ENCODE results near the gene NFIC.

Gene NFIC

GRCh38 chr19:3359015-3359918 is 7.1 kb upstream of the NFIC start:
- DNase-seq (ENCODE audit: low read depth in 2 of 2): peak in 1 of 2 donors; percentile 57

DNA sequence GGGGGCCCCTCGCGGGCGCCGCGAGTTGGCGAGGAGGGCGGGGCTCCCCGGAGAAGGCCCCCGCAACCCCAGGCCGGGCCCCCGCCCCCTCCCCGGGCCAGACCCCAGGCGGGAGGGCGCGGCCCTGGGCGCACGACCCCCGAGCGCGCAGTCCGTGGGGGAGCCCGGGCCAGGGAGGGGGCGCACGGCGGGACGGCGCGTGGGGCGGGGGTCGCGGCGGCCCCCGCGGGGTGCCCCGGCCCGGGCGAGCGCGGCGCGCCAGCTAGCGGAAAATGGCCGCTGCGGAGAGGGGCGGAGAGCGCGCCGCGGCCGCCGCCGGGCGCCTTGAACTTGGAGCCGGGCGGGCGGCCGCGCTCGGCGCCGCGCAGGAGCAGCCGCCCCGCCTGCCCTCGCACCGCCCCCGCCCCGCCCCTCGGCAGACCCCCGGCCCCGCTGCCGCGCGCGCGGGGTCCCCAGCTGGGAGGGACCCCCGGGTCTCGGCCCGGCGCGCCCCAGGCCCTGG is 6.4 kb upstream of the NFIC start:
- DNase-seq (ENCODE audit: low read depth in 2 of 2): no peak

GRCh38 chr19:3360421-3361383 is 5.7 kb upstream of the NFIC start:
- DNase-seq (ENCODE audit: low read depth in 2 of 2): peak; percentile 61 to 66

- no peak for DNase-seq (ENCODE audit: low read depth in 2 of 2)
Observed at GRCh38 chr19:3361384-3362216, 4.8 kb upstream of the NFIC start.

GRCh38 chr19:3362217-3362906 is 4.0 kb upstream of the NFIC start:
- DNase-seq (ENCODE audit: low read depth in 2 of 2): no peak

DNA sequence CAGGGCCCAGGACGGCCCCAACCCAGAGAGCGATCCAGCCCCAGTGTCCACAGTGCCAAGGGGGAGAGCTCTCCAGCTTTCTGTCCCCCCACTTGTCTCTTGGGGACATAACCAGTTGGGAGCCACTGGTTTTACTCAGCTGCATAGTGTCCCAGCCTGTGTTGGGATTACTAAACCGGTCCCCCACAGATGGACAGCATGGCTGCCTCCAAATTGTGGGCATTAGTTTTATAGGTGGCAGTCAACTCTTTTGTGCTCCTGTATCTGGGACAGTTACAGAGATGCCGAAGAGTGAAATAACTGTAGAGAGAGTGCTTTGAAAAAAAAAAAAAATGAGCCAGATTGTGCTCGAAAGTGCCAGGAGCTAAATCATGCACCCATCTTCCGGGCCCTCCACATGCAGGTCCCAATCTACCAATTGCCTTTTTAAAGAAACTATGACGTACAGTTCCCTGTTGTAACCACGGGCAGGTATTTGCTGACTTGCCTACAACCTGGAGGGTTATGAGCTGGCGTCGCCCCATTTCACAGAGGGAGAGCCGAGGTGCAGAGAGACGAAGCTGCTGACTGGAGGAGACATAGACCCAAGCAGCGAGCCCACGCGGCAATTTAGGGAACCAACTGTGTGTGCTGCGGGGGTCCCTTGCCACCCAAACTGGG is 2.4 kb upstream of the NFIC start:
- no peak for DNase-seq (ENCODE audit: low read depth in 2 of 2)

DNA sequence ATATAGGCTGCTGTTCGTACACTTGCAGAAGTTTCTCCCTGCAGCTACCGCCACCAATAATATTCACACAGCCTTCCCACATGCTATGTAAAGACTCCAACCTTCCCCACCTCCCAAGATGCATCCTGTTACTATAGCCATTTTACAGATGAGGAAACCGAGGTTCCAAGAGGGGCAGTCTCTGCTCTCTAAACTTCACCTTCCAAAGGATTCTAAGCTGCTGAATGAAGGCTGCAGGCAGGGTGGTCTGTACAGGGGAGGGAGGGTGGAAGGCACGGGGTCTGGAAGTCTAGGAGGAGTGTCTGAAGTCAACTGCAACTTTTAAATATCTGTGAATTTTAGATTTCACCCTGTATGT is 1.9 kb upstream of the NFIC start:
- DNase-seq (ENCODE audit: low read depth in 2 of 2): no peak

DNA sequence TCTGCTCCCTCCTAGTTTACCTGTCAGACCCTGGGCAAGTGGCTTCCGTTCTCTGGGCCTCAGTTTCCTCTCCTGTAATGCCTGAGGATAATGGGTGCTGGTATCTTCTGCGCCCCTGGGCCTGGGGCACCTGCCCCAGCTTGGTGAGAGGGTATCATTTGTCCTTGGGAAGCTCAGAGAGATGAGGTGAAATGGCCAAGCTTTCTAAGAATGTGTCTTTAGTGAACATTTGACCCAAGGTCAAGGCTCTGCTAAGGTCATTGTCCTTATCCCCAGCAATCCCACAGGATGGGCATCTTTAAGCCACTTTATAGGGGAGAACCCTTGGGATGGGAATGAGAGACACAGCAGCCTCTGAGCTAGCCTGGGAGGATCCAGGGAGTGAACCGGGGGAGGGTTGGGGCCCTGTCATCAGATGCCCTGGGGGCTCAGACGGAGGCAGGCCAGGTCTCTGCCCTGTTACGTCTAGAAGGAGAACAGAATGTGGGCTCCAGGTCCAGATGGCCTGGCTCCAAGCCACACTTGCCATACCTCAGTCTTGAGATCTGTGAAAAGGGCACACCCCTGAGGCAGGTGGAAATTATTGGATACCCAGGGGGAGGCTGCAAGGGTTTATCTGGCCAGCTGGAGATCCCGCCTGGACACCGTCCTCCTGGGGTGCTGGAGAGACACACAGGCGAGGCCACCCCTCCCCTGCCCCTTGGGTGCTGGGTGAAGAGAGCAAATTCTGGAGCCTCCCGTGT is 1.1 kb upstream of the NFIC start:
- no peak for DNase-seq (ENCODE audit: low read depth in 2 of 2)

DNA sequence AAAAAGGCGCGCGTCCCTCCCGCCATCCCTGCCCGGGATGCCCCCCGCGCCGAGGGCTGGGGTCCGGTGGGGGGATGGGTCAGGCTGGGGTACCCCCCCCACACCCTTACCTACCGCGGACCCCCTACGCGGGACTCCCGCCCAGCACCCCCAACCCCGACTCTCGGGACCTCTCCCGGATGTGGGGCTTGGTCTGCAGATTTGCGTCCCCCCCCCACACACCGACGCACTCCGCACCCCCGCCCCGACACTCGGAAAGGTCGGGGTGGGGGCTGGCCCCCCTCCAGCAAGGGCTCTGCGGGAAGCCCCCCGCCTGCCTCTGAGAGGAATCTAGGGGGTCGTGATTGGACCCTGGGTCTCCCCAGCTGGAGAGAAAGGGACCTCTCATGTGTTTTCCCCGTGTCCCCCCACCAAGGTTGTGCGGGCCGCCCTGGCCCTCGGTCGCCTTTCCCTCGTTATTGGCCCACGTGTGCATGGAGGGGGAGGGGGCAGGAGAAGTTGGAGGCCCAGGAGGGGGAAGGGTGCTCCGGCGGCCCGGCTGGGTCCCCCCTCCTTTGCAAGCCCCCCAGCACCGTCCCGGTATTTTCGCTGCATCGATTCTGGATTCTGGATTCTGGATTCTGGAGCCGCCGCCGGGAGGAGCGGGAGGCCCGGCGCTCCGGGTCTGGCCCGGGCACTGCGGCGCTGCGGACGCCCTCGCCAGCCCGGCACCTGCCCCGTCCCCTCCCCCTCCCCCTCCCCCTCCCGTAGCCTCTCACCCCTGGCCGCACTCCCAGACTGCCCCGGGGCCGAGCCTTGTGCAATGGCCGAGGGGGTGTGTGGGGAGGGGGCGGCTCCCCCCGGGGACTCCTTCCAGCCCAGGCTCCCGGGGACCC is 607 bp downstream of the NFIC start:
- no peak for DNase-seq (ENCODE audit: low read depth in 2 of 2)

DNA sequence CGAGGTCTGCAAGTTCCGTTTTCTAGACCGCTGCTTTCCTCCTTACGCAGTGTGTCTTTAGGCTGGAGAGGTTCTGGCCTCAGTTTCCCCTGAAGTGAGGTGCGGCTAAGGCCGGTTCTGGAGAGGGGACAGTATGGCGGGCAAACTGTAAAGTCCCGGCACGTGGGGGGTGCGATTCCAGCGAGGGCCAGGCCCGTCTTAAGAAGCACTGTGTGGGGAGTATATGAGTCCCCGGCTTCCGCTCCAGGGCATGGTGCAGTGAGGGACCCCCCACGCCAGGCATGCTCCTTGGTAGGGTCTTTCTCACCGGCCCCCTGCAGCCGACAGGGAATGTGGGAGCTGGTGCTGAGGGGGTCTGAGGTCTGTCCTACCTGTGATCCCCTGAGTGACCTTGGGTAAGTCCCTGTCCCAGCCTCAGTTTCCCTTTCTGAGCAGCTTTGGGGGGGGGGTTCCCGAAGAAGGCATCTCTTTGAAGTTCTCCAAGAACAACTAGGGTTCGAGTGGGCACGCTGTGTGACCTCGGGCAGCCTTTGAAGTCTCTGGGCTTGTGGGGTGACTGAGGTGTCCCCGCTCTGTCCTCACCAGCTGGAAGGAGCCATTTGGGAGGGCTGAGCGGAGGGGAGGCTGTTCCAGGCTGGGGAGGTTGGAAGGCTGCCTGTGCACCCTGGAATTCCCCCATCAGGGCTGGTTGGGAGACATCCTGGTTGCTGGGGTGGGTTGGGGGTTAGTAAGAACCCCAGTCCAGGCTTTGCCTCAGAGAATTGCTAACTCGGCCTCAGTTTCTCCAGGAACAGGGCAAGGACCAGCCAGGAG is 1.5 kb downstream of the NFIC start:
- no peak for DNase-seq (ENCODE audit: low read depth in 2 of 2)

DNA sequence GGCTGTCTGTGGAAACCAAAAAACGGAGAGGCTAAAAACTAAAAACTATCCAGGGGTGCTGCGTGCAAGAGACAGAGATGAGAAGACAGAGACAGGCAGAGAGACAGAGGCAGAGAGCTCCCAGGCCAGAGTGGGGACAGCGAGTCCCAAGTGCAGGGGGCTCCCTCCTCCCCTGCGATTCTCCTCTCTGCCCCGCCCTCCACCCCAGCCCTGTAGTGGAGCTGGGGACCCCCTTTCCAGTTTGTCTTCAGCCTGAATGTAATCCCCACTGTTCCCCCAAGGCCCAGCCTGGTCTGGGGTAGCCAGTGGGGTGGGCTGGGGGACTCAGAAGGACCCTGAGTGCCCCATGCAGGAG is 2.0 kb downstream of the NFIC start:
- DNase-seq (ENCODE audit: low read depth in 2 of 2): no peak

DNA sequence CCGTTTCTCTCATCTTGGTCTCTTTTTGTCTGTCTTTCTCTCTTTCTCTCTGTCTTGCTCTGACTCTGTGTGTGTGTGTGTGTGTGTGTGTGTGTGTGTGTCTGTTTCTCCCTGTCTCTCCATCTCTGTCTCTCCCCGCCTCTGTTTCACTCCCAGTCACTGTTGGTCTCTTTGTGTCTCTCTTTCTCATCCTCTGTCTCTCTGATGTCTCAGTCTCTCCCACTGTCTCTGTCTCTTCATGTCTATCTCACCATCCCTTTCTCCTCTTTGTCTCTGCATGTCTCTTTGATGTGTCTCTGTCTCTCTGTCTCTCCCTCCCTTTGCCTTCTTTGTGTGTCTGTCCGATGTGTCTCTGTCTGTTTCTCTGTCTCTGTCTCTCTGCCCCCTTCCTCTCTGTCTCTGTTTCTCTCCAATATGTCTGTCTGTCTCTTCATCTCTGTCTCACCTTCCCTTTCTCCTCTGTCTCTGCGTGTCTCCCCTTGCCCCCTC is 2.5 kb downstream of the NFIC start:
- DNase-seq (ENCODE audit: low read depth in 2 of 2): no peak

- no peak for DNase-seq (ENCODE audit: low read depth in 2 of 2)
Observed at GRCh38 chr19:3369337-3370213, 3.2 kb downstream of the NFIC start.

DNA sequence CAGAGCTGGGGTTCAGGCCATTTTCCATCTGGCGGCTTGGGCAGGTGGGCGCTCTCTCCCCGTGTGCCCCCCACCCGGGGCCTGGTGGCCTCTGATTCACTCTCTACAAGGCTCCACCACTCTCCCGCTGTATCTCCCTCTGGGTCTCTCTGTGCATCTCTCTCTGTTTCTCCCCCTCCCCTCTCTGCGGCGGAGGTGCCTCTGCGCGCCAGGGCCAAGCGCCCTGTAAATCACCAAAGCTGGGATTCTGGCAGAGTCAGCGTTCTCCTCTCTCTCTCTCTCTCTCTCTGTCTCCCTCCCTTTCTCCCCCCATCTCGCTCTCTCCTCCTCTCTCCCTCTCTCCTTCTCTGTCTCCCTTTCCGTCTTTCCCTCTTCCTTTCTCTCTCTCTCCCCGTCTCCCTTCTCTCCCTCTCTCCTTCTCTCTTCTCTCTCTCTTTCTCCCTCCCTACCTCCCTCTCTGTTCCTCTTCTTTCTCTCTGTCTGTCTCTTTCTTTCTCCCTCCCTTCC is 3.9 kb downstream of the NFIC start:
- no peak for DNase-seq (ENCODE audit: low read depth in 2 of 2)

GRCh38 chr19:3370728-3371591 is 4.6 kb downstream of the NFIC start:
- DNase-seq (ENCODE audit: low read depth in 2 of 2): no peak

DNA sequence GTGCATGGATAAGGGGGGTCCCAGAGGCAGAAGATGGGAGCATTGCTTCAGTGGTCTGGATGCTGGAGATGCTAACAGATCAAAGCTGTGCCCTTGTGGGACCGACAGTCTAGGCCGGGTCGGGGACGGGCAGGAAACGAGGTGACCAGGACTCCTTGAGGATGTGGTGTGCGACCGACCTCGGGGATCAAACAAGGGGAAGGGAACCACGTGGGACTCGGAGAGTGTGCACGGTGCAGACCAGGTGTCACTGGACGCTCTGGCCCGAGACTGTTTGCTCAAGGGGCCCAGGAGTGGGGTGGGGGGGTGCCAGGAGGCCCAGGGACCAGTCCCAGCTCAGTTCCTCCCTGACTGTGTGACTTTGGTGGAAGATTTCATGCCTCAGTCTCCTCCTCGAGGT is 6.0 kb downstream of the NFIC start:
- DNase-seq (ENCODE audit: low read depth in 2 of 2): no peak

Data from stimulated activated CD8-positive, alpha-beta memory T cell treated with anti-CD3 and anti-CD28 coated beads, Interleukin-15, amount 100 ng/mL, for 48 hours (primary cell).